ENCODE data around the gene MS4A4E.

Gene MS4A4E

DNA sequence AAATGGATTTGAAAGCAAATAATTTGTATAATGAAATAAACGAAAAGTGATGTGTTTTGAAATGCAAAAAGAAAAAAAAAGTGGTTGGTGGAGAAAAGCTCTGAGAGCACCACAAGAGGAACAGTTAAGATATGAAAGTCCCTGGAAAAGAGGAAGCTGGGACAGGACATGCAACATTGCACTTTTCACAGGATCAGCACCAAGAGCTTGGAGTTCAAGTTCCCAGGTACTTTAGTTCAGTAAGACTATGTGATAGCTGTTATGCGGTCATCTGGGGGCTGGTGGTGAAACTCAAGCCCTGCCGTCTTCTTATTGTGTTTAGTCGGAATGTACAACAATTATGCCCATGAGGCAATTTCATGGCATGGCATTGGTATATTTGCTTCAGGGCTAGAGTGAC, 20.5 kb upstream of the MS4A4E start:
- DNase-seq (ENCODE audit: low read depth, low spot score) = no peak

GRCh38 chr11:60261014-60261413, 18.1 kb upstream of the MS4A4E start:
- DNase-seq (ENCODE audit: low read depth, low spot score) = no peak
- H3K9me3 ChIP-seq (ENCODE audit: control insufficient read depth, insufficient read depth, low read length) = no peaks in the 10 kb centered on the region
- H3K36me3 ChIP-seq (ENCODE audit: control insufficient read depth, insufficient read depth, low read length) = no peaks in the 10 kb centered on the region
- no peak overlapping the region for H3K27ac ChIP-seq (ENCODE audit: low read length)
- no CpG with 5 or more reads among the region's 4 CpGs for WGBS (ENCODE audit: insufficient coverage, insufficient read length)
- H3K4me1 ChIP-seq (ENCODE audit: control insufficient read depth, insufficient read depth, low read length) = no peaks in the 10 kb centered on the region
- H3K27me3 ChIP-seq (ENCODE audit: control insufficient read depth, insufficient read depth, low read length) = no peaks in the 10 kb centered on the region
- H3K4me3 ChIP-seq (ENCODE audit: low read length) = no peak overlapping the region

More for the DNA sequence above, 20.5 kb upstream of the MS4A4E start:
- 100% methylated on average over 1 of the region's 4 CpGs for WGBS (ENCODE audit: insufficient coverage, insufficient read length)
- no peaks in the 10 kb centered on the region for H3K4me1 ChIP-seq (ENCODE audit: control insufficient read depth, insufficient read depth, low read length)
- H3K9me3 ChIP-seq (ENCODE audit: control insufficient read depth, insufficient read depth, low read length) = no peaks in the 10 kb centered on the region
- H3K27ac ChIP-seq (ENCODE audit: low read length) = no peak overlapping the region
- no peaks in the 10 kb centered on the region for H3K36me3 ChIP-seq (ENCODE audit: control insufficient read depth, insufficient read depth, low read length)
- H3K4me3 ChIP-seq (ENCODE audit: low read length) = no peak overlapping the region
- no peaks in the 10 kb centered on the region for H3K27me3 ChIP-seq (ENCODE audit: control insufficient read depth, insufficient read depth, low read length)

DNA sequence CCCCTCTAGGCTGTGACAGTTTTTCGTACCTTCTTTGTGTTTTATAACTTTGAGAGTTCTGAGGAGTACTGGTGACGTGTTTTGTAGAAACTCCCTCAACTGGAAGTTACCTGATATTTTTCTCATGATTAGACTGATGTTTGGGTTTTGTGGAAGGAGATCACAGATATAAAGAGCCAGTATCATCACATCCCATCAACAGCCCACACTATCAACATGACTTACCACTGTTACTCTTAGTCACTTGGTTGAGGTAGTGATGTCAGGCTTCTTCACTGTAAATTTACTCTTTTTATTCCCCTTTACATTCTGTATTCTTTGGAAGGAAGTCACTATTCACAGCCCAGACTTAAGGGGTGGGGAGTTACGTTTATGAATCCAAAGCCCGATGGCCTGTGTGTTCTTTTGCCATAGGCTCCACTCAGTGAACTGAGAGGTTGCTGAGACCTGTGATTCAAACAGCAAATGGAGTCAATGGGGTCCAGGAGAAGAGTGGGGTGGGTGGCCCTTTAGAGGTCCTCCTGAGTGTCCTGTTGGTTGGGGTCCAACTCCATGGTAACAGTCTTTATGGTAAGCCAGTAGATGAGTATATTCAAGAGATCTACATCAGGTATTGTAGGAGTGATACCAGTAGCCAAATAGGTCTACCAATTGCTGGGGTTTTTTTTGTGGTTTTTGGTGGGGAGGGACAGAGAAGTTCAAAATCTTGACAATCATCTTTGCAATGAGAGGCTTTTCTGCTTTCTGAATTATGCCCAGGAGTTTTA, 15.2 kb upstream of the MS4A4E start:
- Histone ChIP-seq H3K36me3 (ENCODE audit: control insufficient read depth, insufficient read depth, low read length) (no peaks in the 10 kb centered on the region), H3K9me3 (ENCODE audit: control insufficient read depth, insufficient read depth, low read length) (peaks cover 2% of the 10 kb centered on the region; the same call in 1 of the 2 replicates), H3K4me1 (ENCODE audit: control insufficient read depth, insufficient read depth, low read length) (no peaks in the 10 kb centered on the region), H3K4me3 (ENCODE audit: low read length) (no peak overlapping the region), H3K27me3 (ENCODE audit: control insufficient read depth, insufficient read depth, low read length) (no peaks in the 10 kb centered on the region), H3K27ac (ENCODE audit: low read length) (no peak overlapping the region)
- no CpG with 5 or more reads among the region's 4 CpGs for WGBS (ENCODE audit: insufficient coverage, insufficient read length)
- DNase-seq (ENCODE audit: low read depth, low spot score) = no peak

- DNase-seq (ENCODE audit: low read depth, low spot score) = no peak
- Histone ChIP-seq H3K4me3 (ENCODE audit: low read length) (no peak overlapping the region), H3K4me1 (ENCODE audit: control insufficient read depth, insufficient read depth, low read length) (no peaks in the 10 kb centered on the region), H3K27me3 (ENCODE audit: control insufficient read depth, insufficient read depth, low read length) (no peaks in the 10 kb centered on the region), H3K36me3 (ENCODE audit: control insufficient read depth, insufficient read depth, low read length) (no peaks in the 10 kb centered on the region), H3K27ac (ENCODE audit: low read length) (no peak overlapping the region), H3K9me3 (ENCODE audit: control insufficient read depth, insufficient read depth, low read length) (peaks cover 2% of the 10 kb centered on the region; the same call in 1 of the 2 replicates)
- WGBS (ENCODE audit: insufficient coverage, insufficient read length) = no CpG with 5 or more reads among the region's 2 CpGs
Measured at GRCh38 chr11:60252213-60253108, 9.5 kb upstream of the MS4A4E start.

- peak; percentile 18 for DNase-seq (ENCODE audit: low read depth, low spot score)
- H3K27me3 ChIP-seq (ENCODE audit: control insufficient read depth, insufficient read depth, low read length) = no peaks in the 10 kb centered on the region
- H3K9me3 ChIP-seq (ENCODE audit: control insufficient read depth, insufficient read depth, low read length) = peaks cover 2% of the 10 kb centered on the region; the same call in 1 of the 2 replicates
- WGBS (ENCODE audit: insufficient coverage, insufficient read length) = no CpG with 5 or more reads among the region's 6 CpGs
- H3K4me1 ChIP-seq (ENCODE audit: control insufficient read depth, insufficient read depth, low read length) = no peaks in the 10 kb centered on the region
- H3K27ac ChIP-seq (ENCODE audit: low read length) = no peak overlapping the region
- H3K4me3 ChIP-seq (ENCODE audit: low read length) = no peak overlapping the region
- H3K36me3 ChIP-seq (ENCODE audit: control insufficient read depth, insufficient read depth, low read length) = no peaks in the 10 kb centered on the region
Measured at GRCh38 chr11:60251485-60252212, 8.7 kb upstream of the MS4A4E start.

DNA sequence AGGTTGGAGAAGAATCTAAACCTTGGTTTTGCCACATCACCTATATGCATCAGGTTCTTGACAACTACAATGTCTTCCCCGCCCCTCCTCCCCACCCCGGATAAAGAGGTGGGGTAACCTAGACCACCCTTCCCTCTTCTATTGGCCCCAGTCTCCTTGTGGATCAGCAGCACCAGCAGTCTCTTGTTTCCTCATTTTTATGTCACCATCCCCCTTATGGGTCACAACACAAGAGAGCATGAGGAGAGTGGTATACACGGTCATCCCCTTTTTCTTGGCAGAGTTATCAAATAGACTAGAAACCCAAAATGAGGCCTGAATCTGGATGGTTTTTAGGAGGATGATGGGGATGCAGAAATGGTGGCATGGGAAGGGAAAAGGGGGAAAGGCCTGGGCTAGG, 1.2 kb downstream of the MS4A4E start:
- H3K9me3 ChIP-seq (ENCODE audit: control insufficient read depth, insufficient read depth, low read length) = no peaks in the 10 kb centered on the region
- WGBS (ENCODE audit: insufficient coverage, insufficient read length) = no CpG with 5 or more reads among the region's 3 CpGs
- no peaks in the 10 kb centered on the region for H3K27me3 ChIP-seq (ENCODE audit: control insufficient read depth, insufficient read depth, low read length)
- H3K27ac ChIP-seq (ENCODE audit: low read length) = no peak overlapping the region
- no peak for DNase-seq (ENCODE audit: low read depth, low spot score)
- no peaks in the 10 kb centered on the region for H3K4me1 ChIP-seq (ENCODE audit: control insufficient read depth, insufficient read depth, low read length)
- no peak overlapping the region for H3K4me3 ChIP-seq (ENCODE audit: low read length)
- no peaks in the 10 kb centered on the region for H3K36me3 ChIP-seq (ENCODE audit: control insufficient read depth, insufficient read depth, low read length)

- Histone ChIP-seq H3K27ac (ENCODE audit: low read length) (no peak overlapping the region), H3K27me3 (ENCODE audit: control insufficient read depth, insufficient read depth, low read length) (no peaks in the 10 kb centered on the region), H3K4me3 (ENCODE audit: low read length) (no peak overlapping the region), H3K36me3 (ENCODE audit: control insufficient read depth, insufficient read depth, low read length) (no peaks in the 10 kb centered on the region), H3K4me1 (ENCODE audit: control insufficient read depth, insufficient read depth, low read length) (no peaks in the 10 kb centered on the region), H3K9me3 (ENCODE audit: control insufficient read depth, insufficient read depth, low read length) (no peaks in the 10 kb centered on the region)
- no peak for DNase-seq (ENCODE audit: low read depth, low spot score)
- no CpG with 5 or more reads among the region's 5 CpGs for WGBS (ENCODE audit: insufficient coverage, insufficient read length)
Measured at GRCh38 chr11:60240662-60241061, 2.3 kb downstream of the MS4A4E start.

GRCh38 chr11:60235321-60235720, 7.6 kb downstream of the MS4A4E start:
- Histone ChIP-seq H3K4me3 (ENCODE audit: low read length) (no peak overlapping the region), H3K27ac (ENCODE audit: low read length) (no peak overlapping the region), H3K36me3 (ENCODE audit: control insufficient read depth, insufficient read depth, low read length) (no peaks in the 10 kb centered on the region), H3K9me3 (ENCODE audit: control insufficient read depth, insufficient read depth, low read length) (no peaks in the 10 kb centered on the region), H3K27me3 (ENCODE audit: control insufficient read depth, insufficient read depth, low read length) (no peaks in the 10 kb centered on the region), H3K4me1 (ENCODE audit: control insufficient read depth, insufficient read depth, low read length) (no peaks in the 10 kb centered on the region)
- no peak for DNase-seq (ENCODE audit: low read depth, low spot score)
- no CpG with 5 or more reads among the region's 3 CpGs for WGBS (ENCODE audit: insufficient coverage, insufficient read length)

DNA sequence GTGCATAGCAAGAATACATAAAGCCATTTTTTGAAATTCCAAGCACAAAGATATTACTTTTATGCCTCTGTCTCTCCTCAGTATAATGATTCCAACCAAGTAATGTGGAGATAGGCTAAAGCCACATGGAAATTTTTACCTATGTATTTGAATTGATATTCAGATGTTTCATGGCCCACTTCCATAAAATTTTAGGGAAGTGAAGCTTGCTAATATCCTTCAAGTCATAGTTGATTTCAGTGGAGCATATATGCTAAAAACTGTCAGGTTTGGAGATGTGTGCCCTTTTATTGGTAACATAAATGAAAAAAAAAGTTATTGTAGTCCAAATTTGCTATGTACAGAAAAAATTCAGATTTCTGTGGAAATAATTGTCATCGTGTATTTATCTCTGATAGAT, 12.3 kb downstream of the MS4A4E start:
- no CpG with 5 or more reads among the region's 1 CpG for WGBS (ENCODE audit: insufficient coverage, insufficient read length)
- DNase-seq (ENCODE audit: low read depth, low spot score) = no peak

GRCh38 chr11:60222141-60222540, 20.8 kb downstream of the MS4A4E start:
- H3K27ac ChIP-seq (ENCODE audit: low read length) = no peak overlapping the region
- H3K4me3 ChIP-seq (ENCODE audit: low read length) = no peak overlapping the region
- DNase-seq (ENCODE audit: low read depth, low spot score) = no peak
- no peaks in the 10 kb centered on the region; the same call in 1 of the 2 replicates for H3K9me3 ChIP-seq (ENCODE audit: control insufficient read depth, insufficient read depth, low read length)
- no peaks in the 10 kb centered on the region for H3K36me3 ChIP-seq (ENCODE audit: control insufficient read depth, insufficient read depth, low read length)
- no CpG with 5 or more reads among the region's 4 CpGs for WGBS (ENCODE audit: insufficient coverage, insufficient read length)
- no peaks in the 10 kb centered on the region for H3K4me1 ChIP-seq (ENCODE audit: control insufficient read depth, insufficient read depth, low read length)
- no peaks in the 10 kb centered on the region for H3K27me3 ChIP-seq (ENCODE audit: control insufficient read depth, insufficient read depth, low read length)

More for the DNA sequence above, 12.3 kb downstream of the MS4A4E start:
- no peak overlapping the region for H3K4me3 ChIP-seq (ENCODE audit: low read length)
- no peaks in the 10 kb centered on the region for H3K9me3 ChIP-seq (ENCODE audit: control insufficient read depth, insufficient read depth, low read length)
- H3K36me3 ChIP-seq (ENCODE audit: control insufficient read depth, insufficient read depth, low read length) = no peaks in the 10 kb centered on the region
- H3K27ac ChIP-seq (ENCODE audit: low read length) = no peak overlapping the region
- no peaks in the 10 kb centered on the region for H3K4me1 ChIP-seq (ENCODE audit: control insufficient read depth, insufficient read depth, low read length)
- H3K27me3 ChIP-seq (ENCODE audit: control insufficient read depth, insufficient read depth, low read length) = no peaks in the 10 kb centered on the region
